GM18499 (cell line): ENCODE results near the gene GLS.

Experiments used
- ATAC-seq: cut with Tn5 transposase; IDR thresholded peaks from one replicate; pipeline ENCODE4 v1.9.1; 2021; ENCODE audit warnings: moderate number of reproducible peaks; ENCODE audit not compliant: insufficient read depth, unreplicated experiment

The GLS gene

DNA sequence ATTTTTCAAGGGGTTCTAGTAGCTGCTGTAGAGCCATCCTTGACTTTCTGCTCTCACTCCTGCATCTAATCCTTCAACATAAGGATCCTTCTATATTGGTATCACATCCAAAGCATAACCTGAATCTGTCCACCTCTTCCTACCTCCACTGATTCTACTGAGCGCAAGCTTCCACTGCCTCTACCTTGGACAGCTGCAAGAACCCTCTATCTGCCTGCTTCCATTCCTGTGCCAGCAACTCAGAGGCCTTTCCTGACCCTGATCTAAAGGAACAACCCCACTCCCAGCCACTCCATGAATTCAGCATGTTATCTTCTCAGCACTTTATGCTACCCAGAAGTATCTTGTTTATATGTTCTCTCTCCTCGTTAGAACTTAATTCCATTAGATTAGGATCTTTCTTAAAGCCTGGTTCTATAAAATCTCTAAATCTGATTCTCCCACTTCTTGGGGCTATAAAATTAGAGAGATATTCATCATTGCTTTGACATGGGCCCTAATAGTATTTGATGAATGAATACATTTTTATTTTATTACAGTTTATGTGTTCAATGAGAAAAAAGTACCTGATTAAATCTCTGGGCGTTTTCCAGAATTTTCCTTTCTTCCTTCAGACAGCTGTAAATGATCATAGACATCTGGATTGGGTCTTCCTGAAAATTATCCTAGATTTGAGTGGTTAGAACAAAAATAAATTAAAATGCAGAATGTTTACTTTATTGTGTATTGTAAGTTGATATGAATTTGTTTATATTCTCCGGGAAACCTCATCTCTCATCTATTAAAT, 126.6 kb downstream of the GLS start:
- ATAC-seq, result no peak

GRCh38 chr2:191008286-191008685, 127.7 kb downstream of the GLS start:
- ATAC-seq, result no peak

DNA sequence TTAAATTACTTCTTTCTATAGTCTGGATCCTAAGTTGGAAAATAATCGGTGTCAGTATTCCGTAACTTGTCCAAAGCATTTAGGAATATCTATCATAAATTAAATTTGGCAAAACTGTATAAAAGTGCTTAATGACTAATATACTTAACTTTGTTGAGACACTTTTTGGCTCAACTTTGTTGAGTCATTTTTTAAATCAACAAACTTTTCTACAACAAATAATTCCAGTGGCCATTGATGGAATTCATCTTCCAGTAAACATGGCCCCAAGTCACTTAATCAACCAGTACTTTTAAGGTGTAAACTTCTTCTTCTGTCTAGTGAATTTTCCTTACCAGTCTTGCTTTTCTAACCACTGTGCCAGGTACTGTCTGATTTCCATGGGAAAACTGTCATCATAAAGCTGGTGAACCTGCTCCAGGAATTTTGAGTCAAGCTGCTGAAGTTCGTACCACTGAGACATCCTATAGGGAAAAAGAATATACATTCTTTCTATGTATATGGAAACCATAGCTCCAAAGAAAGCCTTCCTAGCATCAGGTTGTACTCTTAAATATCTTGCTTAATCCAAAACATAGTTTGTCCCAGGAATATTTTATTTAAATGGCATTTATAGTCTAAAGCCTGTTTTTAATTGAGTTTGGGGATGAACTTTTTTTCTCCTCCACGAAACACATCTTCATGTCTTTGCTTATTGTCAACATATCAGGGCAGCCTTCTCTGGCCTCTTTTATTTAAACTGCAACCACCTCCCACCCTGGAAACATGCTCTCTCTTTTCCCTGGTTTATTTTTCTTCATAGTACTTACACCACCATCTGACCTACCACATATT, 129.1 kb downstream of the GLS start:
- no peak for ATAC-seq

- no peak for ATAC-seq
Measured at GRCh38 chr2:191010887-191011885, 130.6 kb downstream of the GLS start.

GRCh38 chr2:191012346-191012745, 131.7 kb downstream of the GLS start:
- no peak for ATAC-seq

- no peak for ATAC-seq
Measured at GRCh38 chr2:191012845-191013681, 132.4 kb downstream of the GLS start.

- ATAC-seq, result no peak
Measured at GRCh38 chr2:191013682-191013931, 133.0 kb downstream of the GLS start.

- peak; percentile 50 for ATAC-seq
Measured at GRCh38 chr2:191013932-191014652, 133.5 kb downstream of the GLS start, which contains the start of gene STAT1. Gene STAT1, minus strand, starts transcription at chr2:191014171. Its CDS starts 4,168 bp downstream, at chr2:191010003.

GRCh38 chr2:191014653-191015020, 134.0 kb downstream of the GLS start:
- no peak for ATAC-seq
